GM19238 (cell line): ENCODE measurements around the gene ARHGEF16.

Experiments
- DNase-seq: peaks from one replicate; pipeline ENCODE4 v3.0.0; 2011; ENCODE audit warnings: low spot score; ENCODE audit not compliant: insufficient read length

Gene ARHGEF16

DNA sequence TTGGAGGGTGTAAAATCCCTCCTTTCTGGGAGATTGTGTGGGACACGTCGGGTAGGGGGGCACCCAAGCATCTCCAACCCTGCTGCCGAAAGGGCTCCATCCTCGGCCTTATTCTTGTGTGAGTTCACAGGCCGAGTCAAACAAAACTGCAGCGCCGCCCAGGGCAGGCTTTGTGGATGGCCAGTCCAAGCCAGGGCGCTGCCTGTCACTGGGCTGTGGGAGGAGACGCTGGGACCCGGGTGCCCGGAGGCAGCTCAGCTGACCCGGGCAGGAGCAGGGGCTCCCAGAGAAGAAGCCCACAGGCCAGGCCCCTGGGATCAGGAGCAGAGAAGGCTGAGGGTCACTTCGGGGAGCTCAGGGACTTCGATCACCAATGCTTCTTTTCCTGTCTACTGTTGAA lies 31.8 kb upstream of the ARHGEF16 start:
- no peak for DNase-seq

DNA sequence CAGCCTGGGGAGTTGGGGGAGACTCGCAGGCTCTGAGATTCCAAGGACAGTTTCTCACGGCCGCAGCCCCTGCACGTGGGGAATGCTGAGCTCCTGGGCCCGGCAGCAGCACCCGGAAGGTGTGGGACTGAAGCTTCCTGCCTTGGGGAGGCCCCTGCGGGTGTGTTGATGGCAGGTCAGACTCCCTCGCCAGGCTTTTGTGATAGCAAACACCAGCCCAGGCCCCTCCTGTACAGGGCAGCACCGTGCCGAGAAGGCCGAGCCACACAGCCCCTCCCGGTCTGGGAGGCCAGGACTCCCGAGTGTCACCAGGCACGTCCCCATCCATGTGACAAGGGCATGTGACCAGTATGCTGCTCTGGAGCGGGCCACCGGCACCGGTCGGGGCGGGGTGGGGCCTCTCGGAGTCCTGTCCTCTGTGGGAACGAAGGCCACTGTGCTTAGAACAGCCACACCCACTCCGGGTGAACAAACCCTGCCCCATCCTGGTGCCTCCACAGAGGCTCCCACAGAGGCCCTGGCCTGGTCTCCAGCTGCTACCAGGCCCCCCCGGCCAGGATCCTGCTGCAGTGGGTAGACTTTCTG lies 31.1 kb upstream of the ARHGEF16 start:
- DNase-seq = no peak

DNA sequence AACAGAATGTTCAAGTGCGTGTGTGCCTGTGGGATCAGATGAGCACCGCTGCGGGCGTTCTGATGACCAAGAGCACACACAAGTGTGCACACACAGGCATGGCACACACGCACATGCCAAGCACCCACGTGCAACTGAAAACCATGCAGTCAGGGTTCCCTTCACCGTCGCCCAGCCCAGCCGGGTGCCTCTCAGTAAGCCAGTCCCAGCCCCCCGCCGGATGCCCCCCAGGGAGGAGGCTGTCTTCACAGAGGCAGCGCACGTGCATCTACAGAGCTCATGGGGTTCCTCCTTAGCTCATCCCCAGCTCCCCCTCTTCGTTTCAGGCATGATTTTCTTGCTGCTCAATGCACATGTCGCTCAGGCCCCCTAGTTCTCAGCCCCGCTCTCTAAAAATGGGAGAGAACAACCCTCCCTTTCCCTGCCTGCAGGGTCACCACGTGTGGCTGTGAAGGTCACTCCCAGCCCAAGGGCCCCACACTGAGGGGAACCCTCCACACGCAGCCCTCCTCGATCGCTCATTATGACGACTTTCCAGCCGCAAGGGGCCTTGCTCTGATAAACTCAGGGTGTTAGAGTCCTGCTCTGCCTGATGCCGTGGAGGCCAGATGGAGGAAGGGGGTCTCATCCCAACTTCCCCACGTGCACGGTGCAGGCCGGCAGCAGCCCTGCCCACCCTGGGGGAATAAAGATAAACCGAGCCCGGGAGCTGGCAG lies 30.4 kb upstream of the ARHGEF16 start:
- no peak for DNase-seq

DNA sequence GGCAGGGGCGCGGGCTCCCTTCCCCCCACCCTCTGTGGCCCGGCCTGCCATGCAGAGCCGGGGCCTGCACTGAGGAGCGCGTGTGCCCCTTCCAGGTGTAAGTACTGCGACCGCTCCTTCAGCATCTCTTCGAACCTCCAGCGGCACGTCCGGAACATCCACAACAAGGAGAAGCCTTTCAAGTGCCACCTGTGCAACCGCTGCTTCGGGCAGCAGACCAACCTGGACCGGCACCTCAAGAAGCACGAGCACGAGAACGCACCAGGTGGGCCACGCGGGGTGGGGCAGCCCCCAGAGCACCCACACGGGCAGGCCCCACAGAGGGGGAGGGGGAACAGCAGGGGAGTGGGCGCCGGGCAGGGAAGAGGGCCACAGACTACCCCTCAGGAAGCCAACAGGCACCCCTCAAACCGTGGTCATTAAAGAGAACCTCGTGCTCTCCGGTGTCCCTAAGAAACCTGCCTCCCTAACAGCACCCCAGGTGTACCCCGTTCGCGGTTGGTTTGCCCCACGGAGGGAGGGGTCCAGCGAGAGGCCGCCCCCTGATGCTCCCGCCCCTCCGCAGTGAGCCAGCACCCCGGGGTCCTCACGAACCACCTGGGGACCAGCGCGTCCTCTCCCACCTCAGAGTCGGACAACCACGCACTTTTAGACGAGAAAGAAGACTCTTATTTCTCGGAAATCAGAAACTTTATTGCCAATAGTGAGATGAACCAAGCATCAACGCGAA lies 28.8 kb upstream of the ARHGEF16 start:
- no peak for DNase-seq

DNA sequence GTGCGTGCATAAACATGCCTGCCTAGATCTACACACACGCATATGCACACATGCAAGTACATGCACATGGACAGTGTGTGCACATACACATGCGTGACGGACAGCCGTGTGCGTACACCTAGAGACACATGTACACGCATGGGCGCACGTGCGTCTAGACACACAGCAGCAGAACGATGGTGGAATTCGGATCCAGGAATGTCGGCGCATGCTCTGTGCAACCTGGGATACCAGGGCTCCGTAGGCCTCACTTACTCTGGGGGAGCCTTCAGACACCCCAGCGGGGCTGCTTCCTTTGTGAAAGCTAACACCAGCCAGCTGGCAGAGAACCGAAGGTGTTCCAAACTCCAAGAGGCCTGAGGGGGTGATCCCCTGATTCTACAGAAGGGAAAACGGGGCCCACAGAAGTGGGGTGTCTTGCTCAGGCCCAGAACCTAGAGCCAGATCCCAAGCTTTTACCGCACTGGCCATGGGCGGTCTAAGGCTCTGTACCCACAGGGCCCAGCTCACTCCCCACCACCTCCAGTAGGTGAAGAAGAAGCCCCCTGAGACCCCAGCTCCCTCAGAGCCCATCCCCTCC lies 27.4 kb upstream of the ARHGEF16 start:
- no peak for DNase-seq

DNA sequence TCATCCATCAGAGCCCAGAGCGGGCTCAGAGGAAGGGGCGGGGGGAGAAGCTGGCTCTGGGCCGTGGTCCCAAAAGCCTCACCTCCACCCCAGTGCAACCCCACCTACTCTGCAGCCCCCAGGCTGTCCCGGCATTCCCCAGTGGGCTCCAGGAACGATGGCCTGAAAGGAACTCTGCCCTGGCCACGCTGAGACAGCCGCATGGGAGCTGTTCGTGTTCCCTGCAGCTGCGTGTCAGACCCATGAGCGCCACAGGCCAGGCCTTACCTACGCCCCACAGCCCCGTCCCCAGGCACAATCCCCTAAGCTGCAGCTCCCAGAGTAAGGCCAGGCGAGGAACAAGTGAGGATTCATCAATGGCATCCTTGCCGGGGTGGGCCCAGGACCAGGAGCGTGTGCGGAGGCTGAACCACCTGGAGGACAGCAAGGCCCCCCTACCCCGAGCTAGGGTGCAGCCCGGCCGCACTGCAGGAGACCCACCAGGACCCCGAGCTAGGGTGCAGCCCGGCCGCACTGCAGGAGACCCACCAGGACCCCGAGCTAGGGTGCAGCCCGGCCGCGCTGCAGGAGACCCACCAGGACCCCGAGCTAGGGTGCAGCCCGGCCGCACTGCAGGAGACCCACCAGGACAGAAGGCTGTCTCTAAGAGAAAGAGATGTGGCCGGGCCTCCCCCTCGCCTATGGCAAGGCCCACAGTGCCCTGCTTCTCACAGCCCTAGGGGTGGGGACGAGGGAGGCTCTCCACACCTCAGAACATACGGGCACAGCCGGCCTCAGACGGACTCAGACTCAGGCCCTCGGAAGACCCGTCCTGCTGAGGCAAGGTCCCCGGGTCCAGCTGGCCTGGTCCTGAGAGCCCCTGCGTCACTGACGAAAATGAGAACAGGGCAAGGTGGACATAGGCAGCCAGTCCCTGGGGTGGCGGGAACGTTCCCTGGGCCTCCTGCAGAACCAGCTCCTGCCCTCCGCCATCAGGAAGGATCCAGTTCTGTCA lies 26.5 kb upstream of the ARHGEF16 start:
- DNase-seq = no peak

DNA sequence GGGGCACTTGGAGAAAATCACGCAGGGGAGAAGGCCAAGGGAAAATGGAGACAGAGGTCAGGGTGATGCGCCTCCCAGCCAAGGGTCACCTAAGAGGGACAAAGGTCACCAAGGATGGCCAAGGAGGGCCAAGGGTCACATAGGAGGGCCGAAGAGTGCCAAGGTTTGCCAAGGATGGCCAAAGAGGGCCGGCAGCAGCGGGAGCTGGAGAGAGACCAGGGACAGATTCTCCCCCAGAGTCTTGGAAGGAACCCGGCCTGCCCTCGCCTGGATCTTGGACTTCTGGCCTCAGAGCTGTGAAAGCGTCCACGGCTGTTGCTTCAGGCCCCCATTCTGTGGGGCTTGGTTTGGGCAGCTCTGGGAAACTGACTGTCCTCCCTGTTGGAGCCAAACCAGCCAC lies 25.6 kb upstream of the ARHGEF16 start:
- no peak for DNase-seq

DNA sequence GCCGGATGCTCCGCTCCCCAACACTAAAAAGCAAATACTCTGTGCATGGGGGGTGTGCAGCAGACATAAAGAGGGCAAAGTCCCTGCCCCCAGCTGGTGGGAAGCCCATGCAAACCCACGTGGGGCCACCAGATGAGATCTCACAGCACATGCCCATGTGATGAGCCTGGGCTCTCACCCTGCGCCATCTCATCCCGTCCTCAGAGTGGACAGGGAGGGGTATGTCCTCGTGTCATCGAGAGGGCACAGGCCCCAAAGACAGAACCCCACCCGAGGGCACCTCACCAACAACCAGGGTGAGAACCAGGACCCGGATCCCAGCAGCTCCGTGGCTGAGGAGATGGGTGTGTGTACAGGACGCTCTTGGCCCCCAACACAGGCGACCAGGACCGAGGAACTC lies 25.1 kb upstream of the ARHGEF16 start:
- no peak for DNase-seq

DNA sequence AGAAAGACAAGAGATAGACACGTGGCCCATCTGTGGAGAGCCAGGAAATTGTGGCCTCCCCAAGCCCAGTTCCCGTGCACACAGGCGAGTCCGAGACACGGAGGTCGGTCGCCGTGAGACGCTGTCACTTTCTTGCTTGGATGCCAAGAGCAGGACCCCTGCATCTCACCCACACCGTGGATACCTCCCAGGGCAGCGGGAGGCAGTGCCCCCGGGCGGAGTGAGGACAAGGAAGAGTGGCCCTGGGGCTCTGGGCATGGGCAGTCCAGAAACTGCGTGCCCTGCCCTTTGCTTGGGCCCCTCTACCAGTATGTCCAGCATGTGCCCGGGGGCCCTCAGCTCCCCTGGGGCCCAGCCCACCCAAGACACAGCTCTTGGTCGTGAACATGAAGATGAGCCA lies 24.7 kb upstream of the ARHGEF16 start:
- no peak for DNase-seq

DNA sequence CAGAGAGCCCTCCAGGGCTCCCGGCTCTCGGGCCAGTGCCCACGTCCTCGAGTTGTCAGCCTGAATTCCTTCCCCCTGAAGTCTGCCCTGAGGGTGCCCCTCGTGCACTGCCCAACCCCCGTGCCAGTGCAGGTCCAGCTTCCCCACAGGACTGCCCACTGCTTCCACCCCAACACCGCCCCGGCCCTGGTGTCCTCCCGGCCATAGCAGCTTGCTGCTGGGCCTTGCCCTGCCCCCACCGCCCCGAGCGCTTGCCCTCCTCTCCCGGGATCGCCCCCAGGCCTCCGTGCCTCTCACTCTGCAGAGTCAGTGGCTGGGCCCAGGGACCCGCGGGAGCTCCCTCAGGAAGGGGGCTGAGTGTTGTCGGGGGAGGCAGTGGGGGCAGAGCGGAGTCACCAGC lies 24.1 kb upstream of the ARHGEF16 start:
- no peak for DNase-seq

DNA sequence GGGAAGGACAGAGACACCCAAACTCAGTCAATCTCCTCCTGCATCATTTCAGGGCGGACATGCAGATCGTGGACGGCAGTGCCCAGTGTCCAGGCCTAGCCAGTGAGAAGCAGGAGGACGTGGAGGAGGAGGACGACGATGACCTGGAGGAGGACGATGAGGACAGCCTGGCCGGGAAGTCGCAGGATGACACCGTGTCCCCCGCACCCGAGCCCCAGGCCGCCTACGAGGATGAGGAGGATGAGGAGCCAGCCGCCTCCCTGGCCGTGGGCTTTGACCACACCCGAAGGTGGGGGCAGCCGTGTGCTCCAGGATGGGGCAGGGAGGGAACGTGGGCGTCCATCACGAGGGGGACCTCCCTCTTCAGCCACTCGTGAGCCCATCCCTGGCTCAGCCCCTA lies 23.6 kb upstream of the ARHGEF16 start:
- no peak for DNase-seq

DNA sequence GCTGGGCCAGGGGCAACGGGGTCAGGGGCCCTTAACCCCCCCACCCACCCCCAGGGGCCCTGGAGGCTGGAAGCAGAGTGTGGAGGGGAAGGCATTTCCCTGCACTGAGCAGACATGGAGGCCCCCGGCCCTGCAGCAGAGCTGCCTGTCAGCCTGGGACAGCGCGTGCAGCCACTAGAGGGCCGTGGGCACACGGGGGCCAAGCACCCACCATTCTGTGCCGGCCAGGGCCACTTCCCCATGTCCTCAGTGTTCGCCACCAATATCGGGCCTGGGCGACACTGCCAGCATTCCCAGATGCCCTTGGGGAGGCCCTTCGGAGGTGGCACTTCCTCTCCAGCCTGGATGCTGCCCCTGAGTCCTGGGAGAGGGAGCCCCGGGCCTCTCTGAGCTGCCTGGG lies 23.2 kb upstream of the ARHGEF16 start:
- no peak for DNase-seq

DNA sequence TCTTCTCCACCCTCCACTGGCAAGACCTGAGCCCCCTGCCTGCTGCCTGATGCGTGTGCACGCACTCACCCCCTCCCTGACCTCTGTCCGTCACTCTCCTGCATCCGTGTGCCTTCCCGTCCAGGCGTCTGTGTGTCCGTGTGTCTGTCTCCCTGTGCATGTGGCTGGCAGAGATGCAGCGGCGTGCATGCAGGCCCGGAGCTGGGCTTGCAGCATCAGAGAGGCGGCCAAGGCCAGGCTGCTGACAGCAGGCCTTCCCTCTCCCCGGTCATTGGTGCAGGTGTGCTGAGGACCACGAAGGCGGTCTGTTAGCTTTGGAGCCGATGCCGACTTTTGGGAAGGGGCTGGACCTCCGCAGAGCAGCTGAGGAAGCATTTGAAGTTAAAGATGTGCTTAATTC lies 22.8 kb upstream of the ARHGEF16 start:
- DNase-seq = no peak

DNA sequence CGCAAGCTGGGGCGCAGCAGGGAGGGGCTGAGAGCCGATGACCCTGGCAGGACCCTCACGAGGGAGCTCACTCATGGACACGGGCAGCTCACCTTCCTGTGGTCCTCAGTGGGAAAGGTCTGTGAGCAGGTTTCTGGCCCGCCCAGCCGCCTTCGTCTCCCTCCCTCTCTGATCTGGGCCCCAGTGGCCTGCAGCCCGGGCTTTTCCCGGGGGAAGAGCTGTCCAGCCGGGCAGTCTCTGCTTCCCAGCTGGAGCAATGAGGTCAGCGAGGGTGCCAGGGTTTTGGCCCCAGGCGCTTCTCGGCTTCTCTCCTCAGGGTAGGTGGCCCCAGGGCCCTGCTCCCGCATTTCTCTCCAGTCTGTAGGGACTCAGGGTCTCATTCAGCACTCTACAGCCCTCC lies 22.2 kb upstream of the ARHGEF16 start:
- DNase-seq = no peak

DNA sequence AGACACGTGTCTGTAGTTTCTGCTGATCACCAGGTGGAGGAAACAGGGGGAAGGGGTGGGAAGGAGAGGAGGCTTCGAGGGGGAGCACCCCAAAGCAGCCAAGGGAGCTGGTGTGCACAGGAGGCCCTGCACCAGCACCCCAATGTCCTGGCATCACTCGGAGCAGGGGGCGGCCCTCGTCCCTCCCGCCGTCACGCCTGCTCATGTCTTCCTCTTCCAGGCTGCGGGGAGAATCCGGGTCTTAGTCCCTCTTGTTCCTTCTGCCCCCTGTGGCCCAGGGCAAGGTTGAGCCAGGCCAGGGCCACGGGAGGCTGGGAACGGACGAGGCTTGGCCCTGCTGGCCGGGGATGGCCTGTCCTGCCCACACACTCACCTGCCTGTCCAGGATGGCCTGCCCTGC lies 21.4 kb upstream of the ARHGEF16 start:
- no peak for DNase-seq

DNA sequence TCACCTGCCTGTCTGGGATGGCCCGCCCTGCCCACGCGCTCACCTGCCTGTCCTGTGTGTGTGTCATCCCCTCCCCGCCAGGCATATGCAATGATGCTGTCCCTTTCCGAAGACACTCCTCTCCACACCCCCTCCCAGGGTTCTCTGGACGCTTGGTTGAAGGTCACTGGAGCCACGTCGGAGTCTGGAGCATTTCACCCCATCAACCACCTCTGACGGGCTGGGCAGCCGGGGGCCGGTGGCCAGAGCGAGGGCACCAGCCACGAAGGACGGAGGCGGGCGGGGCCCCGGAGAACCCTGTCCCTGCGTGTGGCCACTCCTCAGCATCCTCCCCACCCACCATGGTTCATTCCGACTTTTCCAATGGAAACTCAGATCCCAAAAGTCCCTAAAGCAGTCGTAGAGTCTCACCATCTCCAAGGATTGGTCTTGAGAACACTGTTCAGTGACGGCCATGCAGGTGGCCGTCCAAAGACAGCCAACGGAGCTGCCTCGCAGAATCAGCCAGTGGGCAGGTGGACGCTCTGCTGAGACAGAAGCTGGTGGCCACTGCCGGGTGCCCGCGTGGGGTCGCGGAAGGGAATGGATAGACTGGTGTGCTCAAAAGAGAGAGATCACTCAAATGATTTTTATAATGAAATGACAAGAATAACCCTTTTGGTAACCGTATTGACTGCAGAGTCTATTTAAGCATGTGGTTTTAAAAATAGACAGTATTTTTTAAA lies 20.7 kb upstream of the ARHGEF16 start:
- DNase-seq = no peak

DNA sequence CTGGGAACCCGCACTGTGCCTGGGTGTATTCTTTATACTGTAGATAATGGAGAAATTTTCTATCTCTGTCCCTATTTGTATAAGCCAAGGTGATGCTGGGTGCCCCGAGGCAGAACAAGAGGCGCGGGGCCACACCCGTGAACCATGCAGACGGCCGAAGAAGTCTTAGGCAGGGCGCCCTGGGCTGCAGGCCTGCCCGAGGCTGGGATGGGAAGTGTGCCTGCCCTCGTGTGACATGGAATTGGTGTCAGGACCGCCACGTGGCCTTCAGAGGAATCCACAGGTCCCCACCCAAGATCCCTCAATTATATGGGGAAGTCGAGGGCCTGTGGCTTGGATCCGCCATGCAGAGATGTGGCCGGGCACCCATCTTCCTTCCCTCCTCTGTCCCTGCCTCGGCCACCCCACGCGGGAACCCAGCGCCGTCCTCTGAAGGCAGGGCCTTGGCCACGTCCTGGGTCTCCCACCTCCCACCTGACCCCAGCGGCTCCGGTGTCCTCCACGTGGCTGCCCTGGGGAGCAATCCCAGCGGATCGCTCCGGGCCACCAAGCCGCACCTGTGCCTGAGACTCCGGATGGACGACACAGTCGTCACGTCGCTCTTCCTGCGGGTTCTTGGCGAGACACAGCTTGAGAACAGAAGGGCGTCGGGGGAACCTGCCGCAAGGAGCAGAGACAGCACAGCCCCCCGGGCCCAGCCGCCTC lies 19.9 kb upstream of the ARHGEF16 start:
- DNase-seq = no peak

DNA sequence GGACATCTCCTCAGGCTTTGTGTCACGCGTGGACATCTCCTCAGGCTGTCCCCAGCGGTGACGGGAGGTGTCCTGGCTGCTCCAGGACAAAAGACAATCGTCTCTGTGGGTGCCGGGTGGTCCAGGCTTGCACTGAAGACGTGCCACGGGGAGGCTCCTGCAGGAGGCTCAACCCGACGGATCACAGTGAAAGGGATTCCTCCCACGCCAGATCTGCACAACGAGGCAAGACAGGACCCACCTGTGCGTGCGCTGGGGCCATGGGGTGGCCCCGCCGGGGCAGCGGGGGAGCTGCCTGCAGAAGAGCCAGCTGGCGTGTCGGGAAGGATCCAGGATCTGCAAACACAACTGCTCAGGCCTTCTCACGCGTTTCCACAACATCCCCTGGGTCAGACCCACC lies 18.8 kb upstream of the ARHGEF16 start:
- no peak for DNase-seq

DNA sequence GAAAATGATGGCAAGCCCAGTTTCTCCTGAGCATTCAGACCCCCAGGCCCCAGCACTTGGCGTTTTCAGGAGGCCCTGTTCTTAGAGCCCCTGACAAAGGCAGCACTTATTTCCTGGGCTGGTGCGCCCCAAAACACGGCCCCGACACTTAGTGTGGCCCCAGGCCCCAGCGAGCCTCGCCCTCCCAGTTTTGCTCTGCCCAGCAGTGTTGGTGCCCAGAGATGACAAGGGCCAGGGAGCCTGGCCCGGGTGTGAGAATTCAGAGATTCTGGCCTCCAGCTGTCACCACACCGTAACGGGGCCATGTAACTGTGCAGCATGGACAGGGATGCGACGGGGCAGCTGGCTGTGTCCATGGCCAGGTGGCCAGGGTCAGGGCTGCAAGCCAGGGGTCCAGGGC lies 18.0 kb upstream of the ARHGEF16 start:
- DNase-seq = no peak

DNA sequence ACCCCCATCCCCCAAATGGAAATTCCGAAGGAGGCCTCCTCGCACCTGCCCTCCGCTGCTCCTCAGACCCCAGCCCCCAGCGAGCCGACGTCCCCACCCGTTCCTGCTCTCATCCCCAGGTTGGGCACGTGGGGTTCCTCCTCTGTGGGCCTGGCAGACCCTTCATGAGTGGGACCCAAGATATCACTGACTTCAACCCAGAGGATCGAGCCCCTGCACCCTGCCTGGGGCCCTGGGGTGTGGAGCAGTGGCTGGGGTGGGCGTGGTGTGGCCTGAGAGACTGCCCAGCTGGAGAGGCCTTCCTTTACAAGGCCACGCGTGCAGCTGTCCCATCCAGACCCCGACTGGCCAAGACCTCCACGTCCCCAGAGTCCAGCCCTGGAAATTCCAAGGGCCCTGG lies 17.6 kb upstream of the ARHGEF16 start:
- no peak for DNase-seq
